Ishikawa (cell line): ENCODE measurements around the gene HECTD3.

Experiments
- CEBPB ChIP-seq: IDR thresholded peaks from 2 replicates; pipeline ENCODE4 v1.6.1; 2012
- CREB1 ChIP-seq: IDR thresholded peaks from 2 replicates; pipeline ENCODE4 v1.6.1; 2012; ENCODE audit warnings: low read depth
- EP300 ChIP-seq: IDR thresholded peaks from 2 replicates; pipeline ENCODE4 v1.6.1; 2012; ENCODE audit warnings: borderline replicate concordance
- TAF1 ChIP-seq: IDR thresholded peaks from 2 replicates; pipeline ENCODE4 v1.6.1; 2012; ENCODE audit warnings: low read depth, mild to moderate bottlenecking
- USF1 ChIP-seq: IDR thresholded peaks from 2 replicates; pipeline ENCODE4 v1.6.1; 2012
- YY1 ChIP-seq: IDR thresholded peaks from 2 replicates; pipeline ENCODE4 v1.6.1; 2012; ENCODE audit warnings: low read depth
- TF ChIP-seq, protein P1 (sequence below): IDR thresholded peaks from 2 replicates; pipeline ENCODE4 v1.6.1; 2012; ENCODE audit warnings: low read depth, mild to moderate bottlenecking

DNA sequence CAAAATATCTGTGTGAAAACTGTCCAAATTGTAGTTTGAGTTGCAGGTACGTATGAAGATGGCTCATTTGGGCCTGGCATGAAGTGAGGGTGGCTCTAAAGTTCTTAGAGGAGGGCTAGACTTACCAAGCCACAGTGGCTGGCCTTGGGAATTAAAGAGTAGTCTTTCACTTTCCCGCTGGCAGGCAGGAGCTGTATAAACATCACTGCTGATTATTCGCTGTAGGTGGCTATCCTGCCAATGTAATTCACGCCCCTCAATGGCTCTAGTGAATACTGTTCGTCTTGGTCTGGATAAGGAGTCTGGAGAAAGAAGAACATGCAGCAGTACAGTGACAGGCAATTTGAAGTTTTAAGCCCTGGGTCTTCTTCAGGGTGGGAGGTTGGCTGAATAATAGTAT, 32.0 kb upstream of the HECTD3 start:
- TF ChIP-seq CREB1: no peak
- TF ChIP-seq CEBPB: no peak
- TF ChIP-seq, protein P1, sequence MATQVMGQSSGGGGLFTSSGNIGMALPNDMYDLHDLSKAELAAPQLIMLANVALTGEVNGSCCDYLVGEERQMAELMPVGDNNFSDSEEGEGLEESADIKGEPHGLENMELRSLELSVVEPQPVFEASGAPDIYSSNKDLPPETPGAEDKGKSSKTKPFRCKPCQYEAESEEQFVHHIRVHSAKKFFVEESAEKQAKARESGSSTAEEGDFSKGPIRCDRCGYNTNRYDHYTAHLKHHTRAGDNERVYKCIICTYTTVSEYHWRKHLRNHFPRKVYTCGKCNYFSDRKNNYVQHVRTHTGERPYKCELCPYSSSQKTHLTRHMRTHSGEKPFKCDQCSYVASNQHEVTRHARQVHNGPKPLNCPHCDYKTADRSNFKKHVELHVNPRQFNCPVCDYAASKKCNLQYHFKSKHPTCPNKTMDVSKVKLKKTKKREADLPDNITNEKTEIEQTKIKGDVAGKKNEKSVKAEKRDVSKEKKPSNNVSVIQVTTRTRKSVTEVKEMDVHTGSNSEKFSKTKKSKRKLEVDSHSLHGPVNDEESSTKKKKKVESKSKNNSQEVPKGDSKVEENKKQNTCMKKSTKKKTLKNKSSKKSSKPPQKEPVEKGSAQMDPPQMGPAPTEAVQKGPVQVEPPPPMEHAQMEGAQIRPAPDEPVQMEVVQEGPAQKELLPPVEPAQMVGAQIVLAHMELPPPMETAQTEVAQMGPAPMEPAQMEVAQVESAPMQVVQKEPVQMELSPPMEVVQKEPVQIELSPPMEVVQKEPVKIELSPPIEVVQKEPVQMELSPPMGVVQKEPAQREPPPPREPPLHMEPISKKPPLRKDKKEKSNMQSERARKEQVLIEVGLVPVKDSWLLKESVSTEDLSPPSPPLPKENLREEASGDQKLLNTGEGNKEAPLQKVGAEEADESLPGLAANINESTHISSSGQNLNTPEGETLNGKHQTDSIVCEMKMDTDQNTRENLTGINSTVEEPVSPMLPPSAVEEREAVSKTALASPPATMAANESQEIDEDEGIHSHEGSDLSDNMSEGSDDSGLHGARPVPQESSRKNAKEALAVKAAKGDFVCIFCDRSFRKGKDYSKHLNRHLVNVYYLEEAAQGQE: no peak
- no peak for TF ChIP-seq USF1
- no peak for TF ChIP-seq YY1
- TF ChIP-seq TAF1: no peak
- no peak for TF ChIP-seq EP300
